ENCODE measurements around the gene NFX1.

The NFX1 gene
- long read RNA-seq, full-length matches to known transcripts: 104 of 234 reads
- long read RNA-seq, partial matches to known transcripts: 34 of 234 reads
- long read RNA-seq, other reads (novel, unspliced or antisense): 96 of 234 reads

- TF ChIP-seq CTCF (IDR thresholded peaks at IDR 0.05; ENCODE audit: insufficient read depth, low read length): no peak
- peak; percentile 71 for TF ChIP-seq GABPA (IDR thresholded peaks at IDR 0.05; ENCODE audit: low read depth)
- TF ChIP-seq SPI1 (IDR thresholded peaks at IDR 0.05; ENCODE audit: borderline replicate concordance, low read depth): no peak
- TF ChIP-seq REST (IDR thresholded peaks at IDR 0.05; ENCODE audit: insufficient replicate concordance, low read depth): no peak
- TF ChIP-seq POLR2AphosphoS5 (IDR thresholded peaks at IDR 0.05; ENCODE audit: low read depth): peak; percentile 81
- peak within 1 kb of the TSS; percentile 75 for H3K4me3 ChIP-seq (replicated peaks; ENCODE audit: insufficient read depth, low read length)
- H3K27me3 ChIP-seq (ENCODE audit: insufficient read depth, poor library complexity, severe bottlenecking): no peaks in the 10 kb centered on the region
- H3K27ac ChIP-seq (replicated peaks): peak within 1 kb of the TSS; percentile 95
- DNase-seq (ENCODE audit: low read depth in 1 of 2, low spot score in 1 of 2): peak; percentile 98 to 99
These were observed at the start of gene NFX1 for GRCh38 chr9:33290247-33291030. Gene NFX1, plus strand, starts transcription at chr9:33290516. Its CDS starts 57 bp downstream, at chr9:33290573.

- H3K4me3 ChIP-seq (replicated peaks; ENCODE audit: insufficient read depth, low read length): no peak overlapping the region
- TF ChIP-seq GABPA (IDR thresholded peaks at IDR 0.05; ENCODE audit: low read depth): no peak
- TF ChIP-seq SPI1 (IDR thresholded peaks at IDR 0.05; ENCODE audit: borderline replicate concordance, low read depth): no peak
- no peak for TF ChIP-seq POLR2AphosphoS5 (IDR thresholded peaks at IDR 0.05; ENCODE audit: low read depth)
- no peak for TF ChIP-seq REST (IDR thresholded peaks at IDR 0.05; ENCODE audit: insufficient replicate concordance, low read depth)
- no peak for TF ChIP-seq CTCF (IDR thresholded peaks at IDR 0.05; ENCODE audit: insufficient read depth, low read length)
- no peak overlapping the region for H3K27ac ChIP-seq (replicated peaks)
- H3K27me3 ChIP-seq (ENCODE audit: insufficient read depth, poor library complexity, severe bottlenecking): no peaks in the 10 kb centered on the region
- DNase-seq (ENCODE audit: low read depth in 1 of 2, low spot score in 1 of 2): no peak
These were observed 49.0 kb upstream of the NFX1 start for GRCh38 chr9:33241298-33241697.

GRCh38 chr9:33242609-33243134 is 47.6 kb upstream of the NFX1 start:
- DNase-seq (ENCODE audit: low read depth in 1 of 2, low spot score in 1 of 2): no peak
- TF ChIP-seq CTCF (IDR thresholded peaks at IDR 0.05; ENCODE audit: insufficient read depth, low read length): no peak
- no peak for TF ChIP-seq GABPA (IDR thresholded peaks at IDR 0.05; ENCODE audit: low read depth)
- TF ChIP-seq REST (IDR thresholded peaks at IDR 0.05; ENCODE audit: insufficient replicate concordance, low read depth): no peak
- no peak for TF ChIP-seq SPI1 (IDR thresholded peaks at IDR 0.05; ENCODE audit: borderline replicate concordance, low read depth)
- TF ChIP-seq POLR2AphosphoS5 (IDR thresholded peaks at IDR 0.05; ENCODE audit: low read depth): no peak
- no peaks in the 10 kb centered on the region for H3K27me3 ChIP-seq (ENCODE audit: insufficient read depth, poor library complexity, severe bottlenecking)
- no peak overlapping the region for H3K4me3 ChIP-seq (replicated peaks; ENCODE audit: insufficient read depth, low read length)
- H3K27ac ChIP-seq (replicated peaks): no peak overlapping the region

Data from HL-60 (cell line).